GM18519 (cell line): ENCODE data around the gene CMC4.

ENCODE experiments used
- ATAC-seq: cut with Tn5 transposase; IDR thresholded peaks from one replicate; pipeline ENCODE4 v1.9.1; 2021; ENCODE audit warnings: mild to moderate bottlenecking, moderate library complexity; ENCODE audit not compliant: unreplicated experiment, low FRiP score

The CMC4 gene

DNA sequence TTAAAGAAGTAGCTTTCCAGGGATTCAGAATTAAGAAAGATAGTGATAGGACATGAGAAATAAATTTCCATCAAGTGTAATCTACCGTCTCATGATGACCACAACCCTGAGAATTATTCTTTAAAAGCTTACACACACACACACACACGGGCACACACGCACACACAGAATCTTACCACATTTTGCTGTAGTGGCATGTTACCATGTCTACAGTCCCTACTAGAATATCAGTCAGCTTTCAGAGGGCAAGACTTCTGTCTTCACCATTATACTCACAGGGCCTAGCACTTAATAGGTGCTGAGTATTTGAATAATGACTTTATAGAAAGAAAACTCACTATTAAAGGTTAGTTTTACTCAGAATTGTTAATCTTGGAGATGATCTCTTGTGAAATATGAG is 15.4 kb downstream of the CMC4 start:
- ATAC-seq: no peak

GRCh38 chrX:155054255-155054654 is 16.7 kb downstream of the CMC4 start:
- no peak for ATAC-seq

GRCh38 chrX:155053656-155054055 is 17.3 kb downstream of the CMC4 start:
- ATAC-seq: no peak

GRCh38 chrX:155052738-155053498 is 18.0 kb downstream of the CMC4 start:
- ATAC-seq: no peak

DNA sequence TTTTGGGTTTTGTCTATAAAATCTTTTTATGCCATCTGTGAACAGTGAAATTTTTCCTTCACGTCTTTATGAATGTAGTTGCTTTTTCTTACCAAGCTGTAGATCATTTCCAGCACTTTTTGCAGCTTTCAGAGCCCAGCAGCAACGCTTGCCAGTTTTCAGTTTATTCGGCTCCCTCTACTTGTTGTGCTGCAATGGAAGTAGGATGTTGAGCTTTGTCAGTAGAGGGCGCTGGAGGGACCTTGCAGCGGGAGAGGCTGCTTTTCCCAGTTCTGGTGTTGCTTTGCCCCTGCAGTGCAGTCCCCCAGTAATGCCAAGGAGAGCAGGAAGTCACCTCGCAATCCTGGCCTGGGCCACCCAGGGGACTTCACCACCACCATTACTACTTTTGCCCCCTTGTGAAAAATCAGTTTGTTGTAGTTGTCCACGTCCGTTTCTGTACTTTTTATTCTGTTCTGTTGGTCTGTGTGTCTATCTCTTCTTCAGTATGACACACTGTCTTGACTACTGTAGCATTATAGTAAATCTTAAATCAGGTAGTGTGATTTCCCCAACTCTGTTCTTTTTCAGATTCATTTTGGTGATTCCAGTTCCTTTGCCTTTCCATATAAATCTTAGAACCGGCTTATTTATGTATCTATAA is 21.8 kb downstream of the CMC4 start:
- ATAC-seq: no peak

DNA sequence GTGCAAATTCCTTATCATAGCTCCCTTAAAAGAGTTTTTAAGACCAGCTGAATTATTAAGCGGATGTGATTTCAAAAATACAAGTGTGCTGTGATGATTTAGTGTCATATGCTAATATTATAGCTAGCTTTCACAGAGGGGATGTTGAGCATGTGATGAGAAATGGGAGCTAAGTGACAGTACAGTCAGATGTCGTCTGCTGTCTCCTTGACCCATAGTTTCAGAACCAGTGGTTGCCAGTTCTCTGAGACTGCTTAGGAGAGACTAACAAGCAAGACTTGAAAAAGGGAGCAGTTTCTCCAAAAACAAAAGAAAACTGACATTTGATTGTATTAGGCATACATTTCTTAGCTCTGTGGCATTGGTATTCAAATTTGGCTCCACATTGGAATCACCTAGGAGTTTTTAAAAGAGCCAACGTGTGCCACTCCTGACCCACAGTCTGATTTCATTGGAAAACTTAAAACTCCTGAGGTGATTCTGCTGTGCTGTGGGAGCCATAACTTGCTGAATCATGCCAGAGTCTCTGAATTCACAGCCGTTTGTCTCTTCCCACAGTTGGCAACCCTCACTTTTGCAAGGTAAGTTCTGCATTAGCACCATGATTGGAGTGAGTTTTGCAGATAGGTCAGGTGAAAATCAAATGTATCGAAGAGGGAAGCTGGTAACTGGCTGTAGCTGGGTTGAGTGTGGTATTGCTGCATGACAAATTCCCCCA is 24.0 kb downstream of the CMC4 start:
- no peak for ATAC-seq

DNA sequence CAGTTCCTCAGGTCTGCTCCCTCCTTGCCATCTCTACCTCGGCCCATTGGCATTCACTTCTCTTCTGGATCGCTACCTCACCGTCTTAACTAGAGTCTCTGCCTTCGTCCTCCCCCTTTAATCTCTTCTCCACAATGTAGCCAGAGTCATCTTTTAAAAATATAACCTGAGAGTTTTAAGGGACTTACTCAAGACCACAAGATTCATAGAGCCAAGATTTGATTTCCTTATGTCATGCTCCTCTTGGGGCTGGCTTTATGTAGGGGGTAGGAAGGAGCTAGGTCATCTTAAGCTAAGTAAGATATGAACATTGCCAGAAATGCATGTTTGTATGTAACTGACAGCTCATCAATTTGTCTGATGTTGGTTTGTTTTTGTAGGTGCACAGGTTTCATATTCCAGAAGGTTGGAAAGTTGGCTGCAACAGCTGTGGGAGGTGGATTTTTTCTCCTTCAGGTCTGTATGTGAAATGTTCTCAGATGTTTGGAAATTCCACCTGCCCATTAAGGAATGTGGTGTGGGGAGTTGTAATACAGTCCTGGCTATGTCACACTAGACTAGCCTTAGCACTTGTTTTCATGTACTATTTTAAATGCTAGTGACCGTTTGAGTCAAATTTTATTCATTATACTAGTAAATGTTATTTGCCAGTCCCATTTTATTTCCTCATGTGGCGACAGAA is 24.7 kb downstream of the CMC4 start:
- no peak for ATAC-seq

DNA sequence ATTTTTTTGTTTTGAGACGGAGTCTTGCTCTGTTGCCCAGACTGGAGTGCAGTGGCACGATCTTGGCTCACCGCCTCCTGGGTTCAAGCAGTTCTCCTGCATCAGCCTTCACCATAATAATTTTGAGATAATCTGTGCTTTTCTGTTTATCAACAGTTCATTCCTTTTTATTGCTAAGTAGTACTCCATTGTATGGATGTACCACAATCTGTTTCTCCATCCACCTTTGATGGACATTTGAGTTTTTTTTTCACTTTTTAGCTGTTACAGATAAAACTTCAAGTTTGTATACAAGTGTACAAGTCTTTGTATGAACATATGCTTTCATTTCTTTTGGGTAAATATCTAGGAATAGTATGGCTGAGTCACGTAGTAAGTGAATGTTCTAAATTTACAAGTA is 35.2 kb downstream of the CMC4 start:
- ATAC-seq: no peak

GRCh38 chrX:155031657-155032056 is 39.3 kb downstream of the CMC4 start:
- no peak for ATAC-seq

GRCh38 chrX:155028877-155029291 is 42.1 kb downstream of the CMC4 start:
- ATAC-seq: no peak

GRCh38 chrX:155028129-155028528 is 42.8 kb downstream of the CMC4 start:
- no peak for ATAC-seq

- ATAC-seq: no peak
Observed at GRCh38 chrX:155027509-155028066, 43.3 kb downstream of the CMC4 start.

- peak; percentile 77 for ATAC-seq
Observed at GRCh38 chrX:155026727-155027508, 44.0 kb downstream of the CMC4 start, which contains the start of gene FUNDC2. Gene FUNDC2 (plus strand): TSS chrX:155026844. CDS start chrX:155026939, 95 bp downstream.

- no peak for ATAC-seq
Observed at GRCh38 chrX:155026420-155026726, 44.6 kb downstream of the CMC4 start.

- no peak for ATAC-seq
Observed at GRCh38 chrX:155023907-155024833, 46.8 kb downstream of the CMC4 start.

- no peak for ATAC-seq
Observed at GRCh38 chrX:155022585-155022984, 48.4 kb downstream of the CMC4 start, which contains the start of gene F8. Gene F8 (minus strand): TSS chrX:155022723. CDS start chrX:155022552, 171 bp downstream.

- ATAC-seq: no peak
Observed at GRCh38 chrX:155020591-155020990, 50.3 kb downstream of the CMC4 start.
